Measurements from ENCODE around the gene BTBD16. TPM values are rescaled to one million over a fixed set of nuclear protein-coding genes. Genes with fewer than 3 reads are reported as not detected.

Gene BTBD16
- total RNA-seq, 1 experiment from 2014 or later, result not detected

- no peak for TF ChIP-seq TP53 (CRISPR knock-in tag; IDR thresholded peaks at IDR 0.05)
- no peak for TF ChIP-seq ZSCAN18 (CRISPR knock-in tag; IDR thresholded peaks at IDR 0.05)
Measured at GRCh38 chr10:122257041-122257440, 14.1 kb upstream of the BTBD16 start (continued).

- no peak for TF ChIP-seq GABPB1 (CRISPR knock-in tag; IDR thresholded peaks at IDR 0.05)
- no peak for TF ChIP-seq IRF1 (CRISPR knock-in tag; IDR thresholded peaks at IDR 0.05)
- no peak for TF ChIP-seq ZNF416 (CRISPR knock-in tag; IDR thresholded peaks at IDR 0.05)
- TF ChIP-seq GRHL2 (CRISPR knock-in tag; IDR thresholded peaks at IDR 0.05; ENCODE audit: insufficient replicate concordance, severe bottlenecking), result no peak
- no peak for TF ChIP-seq SMAD4 (CRISPR knock-in tag; IDR thresholded peaks at IDR 0.05)
- no peak for TF ChIP-seq EMX1 (CRISPR knock-in tag; IDR thresholded peaks at IDR 0.05)
- no peak for TF ChIP-seq ATF2 (CRISPR knock-in tag; IDR thresholded peaks at IDR 0.05; ENCODE audit: borderline replicate concordance, low read depth)
- no peak for TF ChIP-seq ETV6 (CRISPR knock-in tag; IDR thresholded peaks at IDR 0.05)
- TF ChIP-seq KAT7 (CRISPR knock-in tag; IDR thresholded peaks at IDR 0.05; ENCODE audit: borderline replicate concordance), result no peak
- TF ChIP-seq E2F4 (CRISPR knock-in tag; IDR thresholded peaks at IDR 0.05; ENCODE audit: borderline replicate concordance, low read depth), result no peak
- no peak for TF ChIP-seq FOXP4 (CRISPR knock-in tag; IDR thresholded peaks at IDR 0.05)
- TF ChIP-seq FOXP1 (CRISPR knock-in tag; IDR thresholded peaks at IDR 0.05; ENCODE audit: borderline replicate concordance), result no peak
- TF ChIP-seq FOXJ3 (CRISPR knock-in tag; IDR thresholded peaks at IDR 0.05; ENCODE audit: borderline replicate concordance), result no peak
- TF ChIP-seq CDX4 (CRISPR knock-in tag; IDR thresholded peaks at IDR 0.05; ENCODE audit: borderline replicate concordance), result no peak
- TF ChIP-seq MLX (CRISPR knock-in tag; IDR thresholded peaks at IDR 0.05), result no peak
- TF ChIP-seq ZNF263 (CRISPR knock-in tag; IDR thresholded peaks at IDR 0.05; ENCODE audit: low read depth), result no peak
- H3K9me3 Mint-ChIP-seq, result peaks cover 18% of the 10 kb centered on the region
- H3K4me3 Mint-ChIP-seq, result no peak overlapping the region
- peak; percentile 74 for ATAC-seq
- ChIA-PET CTCF (interaction anchor here (0.9 to 4.9 kb wide), 9 partner anchors 11 to 207 kb away, joined by 3 to 66 read pairs (median 5); partner anchors contain the start of gene BTBD16), POLR2A (interaction anchor here (0.7 to 0.9 kb wide), 2 partner anchors 86 to 199 kb away, joined by 3 to 6 read pairs; no protein-coding TSS in a partner anchor)
- peaks cover 8% of the 10 kb centered on the region for H3K4me1 Mint-ChIP-seq
- peak overlapping the region; percentile 60; the same call in 1 of the 2 replicates for H3K27ac Mint-ChIP-seq
- peaks cover 28% of the 10 kb centered on the region for H3K36me3 Mint-ChIP-seq
- H3K27me3 Mint-ChIP-seq (ENCODE audit: low read depth), result no peaks in the 10 kb centered on the region; the same call in 1 of the 2 replicates
- no peak for DNase-seq (ENCODE audit: low spot score)
Measured at GRCh38 chr10:122258136-122259074, 12.7 kb upstream of the BTBD16 start.
